RWPE1 (cell line): ENCODE measurements around the gene NUP205.

Experiments
- CTCF ChIA-PET: fragments of 350-600 bp; sonication (Branson Sonifier 250); formaldehyde crosslinking; extraction: SDS; loops from one replicate; lab custom pipeline; 2021; lab: Yijun Ruan, JAX
- POLR2A ChIA-PET: fragments of 400-600 bp; formaldehyde crosslinking; extraction: SDS; loops from one replicate; lab custom pipeline; 2020; ENCODE audit warnings: antibody characterized with exemption; ENCODE audit not compliant: low non-redundant PET; lab: Yijun Ruan, JAX
- DNase-seq: peaks from one replicate; pipeline ENCODE4 v3.0.0; 2012; ENCODE audit warnings: low spot score
- H3K27ac ChIP-seq: fragments of 450-650 bp; 2 replicates; pipeline ENCODE4 v1.5.1; 2017
- CTCF ChIP-seq: fragments of 450-650 bp; conservative IDR thresholded peaks from 2 replicates; pipeline ENCODE4 v1.5.1; 2017; ENCODE audit warnings: low read depth, mild to moderate bottlenecking

Gene NUP205

DNA sequence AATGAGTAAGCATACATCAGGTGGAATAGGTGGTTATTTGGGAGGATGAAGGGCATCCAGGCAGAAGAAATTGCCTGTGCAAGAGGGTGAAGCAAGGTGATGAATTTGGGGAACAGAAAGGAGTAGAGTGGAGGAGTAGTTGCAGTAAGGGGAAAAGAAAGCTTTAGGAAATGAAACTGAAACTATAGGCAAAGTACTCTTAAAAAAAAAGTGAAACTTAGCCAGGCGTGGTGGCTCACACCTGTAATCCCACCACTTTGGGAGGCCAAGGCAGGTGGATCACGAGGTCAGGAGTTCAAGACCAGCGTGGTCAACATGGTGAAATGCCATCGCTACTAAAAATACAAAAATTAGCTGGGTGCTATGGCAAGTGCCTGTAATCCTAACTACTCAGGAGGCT lies 17.6 kb downstream of the NUP205 start:
- TF ChIP-seq CTCF = no peak
- no peak overlapping the region for H3K27ac ChIP-seq
- CTCF ChIA-PET = interaction anchor here (0.7 kb wide), 1 partner anchor 752 kb away, joined by 6 read pairs; no protein-coding TSS in a partner anchor
- POLR2A ChIA-PET = no interaction called here
- no peak for DNase-seq

GRCh38 chr7:135578569-135578968 lies 20.9 kb downstream of the NUP205 start:
- ChIA-PET POLR2A (no interaction called here), CTCF (no interaction called here)
- no peak for TF ChIP-seq CTCF
- H3K27ac ChIP-seq = no peak overlapping the region
- DNase-seq = no peak

GRCh38 chr7:135584362-135585353 lies 26.9 kb downstream of the NUP205 start:
- no peak for DNase-seq
- no peak overlapping the region for H3K27ac ChIP-seq
- ChIA-PET CTCF (no interaction called here), POLR2A (no interaction called here)
- TF ChIP-seq CTCF = no peak

DNA sequence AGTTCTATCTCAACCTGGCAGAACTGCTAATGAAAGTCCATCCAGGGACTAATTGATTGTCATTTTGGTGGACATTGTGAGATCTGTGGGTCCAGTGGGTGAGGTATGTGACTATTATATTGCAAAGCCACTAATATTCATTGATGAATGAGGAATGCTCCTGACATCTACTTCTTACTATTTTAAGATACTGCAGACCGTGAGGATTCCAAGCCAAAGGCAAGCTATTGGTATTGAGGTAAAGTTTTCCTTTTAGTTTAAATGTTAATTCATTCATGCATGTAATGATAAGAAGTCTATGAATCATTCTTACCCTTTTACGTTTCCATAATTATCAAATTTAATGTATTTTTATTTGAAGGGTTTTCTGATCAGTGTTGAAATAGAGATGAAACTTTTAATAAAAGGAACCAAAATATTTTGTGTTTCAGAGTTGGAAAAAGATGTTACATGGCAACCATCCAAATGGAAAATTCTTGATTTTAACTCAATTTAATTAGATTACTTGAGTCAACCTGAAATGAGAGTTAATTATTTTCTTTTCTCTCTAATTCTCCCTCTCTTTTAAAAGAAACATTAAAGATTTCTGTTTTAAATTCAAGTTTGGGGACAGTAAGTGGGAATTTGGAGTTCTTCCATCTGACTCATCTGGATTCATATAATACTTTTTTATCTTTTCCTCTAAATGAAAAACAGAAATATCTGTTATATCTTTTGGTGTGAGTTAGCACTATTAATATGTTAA lies 39.6 kb downstream of the NUP205 start:
- DNase-seq = no peak
- TF ChIP-seq CTCF = no peak
- no peak overlapping the region for H3K27ac ChIP-seq
- CTCF ChIA-PET = no interaction called here
- POLR2A ChIA-PET = no interaction called here

DNA sequence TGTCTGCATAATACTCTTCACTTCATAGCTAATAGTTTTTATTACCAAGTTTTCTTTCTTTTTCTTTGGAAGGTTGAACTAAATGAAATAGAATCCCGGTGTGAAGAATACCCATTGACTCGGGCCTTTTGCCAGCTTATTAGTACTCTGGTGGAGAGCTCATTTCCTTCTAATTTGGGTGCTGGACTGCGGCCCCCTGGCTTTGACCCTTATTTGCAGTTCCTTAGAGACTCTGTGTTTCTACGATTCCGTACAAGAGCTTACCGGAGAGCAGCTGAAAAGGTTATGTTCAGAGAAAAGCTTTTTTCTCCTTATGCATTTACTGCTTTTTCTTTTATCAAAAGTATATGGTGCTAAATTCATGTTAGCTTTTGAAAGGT lies 40.2 kb downstream of the NUP205 start:
- no peak for TF ChIP-seq CTCF
- no peak overlapping the region for H3K27ac ChIP-seq
- ChIA-PET CTCF (interaction anchor here (0.6 kb wide), 1 partner anchor 97 kb away, joined by 3 read pairs; no protein-coding TSS in a partner anchor), POLR2A (no interaction called here)
- no peak for DNase-seq

DNA sequence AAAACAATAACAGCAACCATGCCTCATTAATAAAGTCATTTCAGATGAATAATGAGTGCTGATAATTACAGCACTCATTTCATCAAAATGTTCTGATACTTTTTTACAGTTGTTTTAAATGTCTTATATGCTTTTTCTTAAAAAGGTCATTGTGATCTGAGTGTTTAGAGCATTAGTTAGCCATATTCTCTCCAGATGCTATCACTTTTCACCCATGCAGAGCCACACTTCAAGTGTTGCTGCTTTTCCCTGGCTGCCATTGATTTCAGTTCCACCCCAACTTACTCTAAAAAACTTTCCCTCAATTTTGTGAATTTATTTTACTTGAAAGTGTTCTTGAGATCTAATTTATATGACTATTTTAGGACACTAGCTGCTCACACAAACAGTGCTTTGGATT lies 41.8 kb downstream of the NUP205 start:
- TF ChIP-seq CTCF = no peak
- no peak for DNase-seq
- ChIA-PET POLR2A (no interaction called here), CTCF (interaction anchor here (0.5 kb wide), 1 partner anchor 45 kb away, joined by 4 read pairs; no protein-coding TSS in a partner anchor)
- no peak overlapping the region for H3K27ac ChIP-seq
